Ammon's horn (tissue), 1 donor: Measurements from ENCODE around the gene KCNAB1.

Experiments used
- DNase-seq: peaks from one replicate; pipeline ENCODE4 v3.0.0-alpha.2; 2016; ENCODE audit warnings: low spot score

KCNAB1 gene

DNA sequence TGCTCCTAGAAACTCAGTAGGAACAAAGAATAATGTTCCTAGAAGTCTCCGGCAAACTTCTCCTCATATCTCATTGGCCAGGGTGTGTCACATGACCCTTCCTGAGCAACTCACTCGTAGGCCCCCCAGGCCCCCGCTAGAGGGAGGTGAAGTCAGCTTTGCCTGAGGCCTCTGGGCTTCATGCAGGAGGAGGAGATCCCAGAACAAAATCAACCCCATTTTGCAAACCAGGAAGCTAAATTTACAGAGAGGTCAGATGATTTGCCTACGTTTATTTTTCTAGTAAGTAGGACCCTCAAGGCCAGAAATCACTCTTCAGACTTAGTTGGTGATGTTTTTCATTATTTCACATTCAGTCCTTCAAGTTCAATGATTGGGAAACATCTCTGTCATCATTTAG lies 335.5 kb downstream of the KCNAB1 start:
- DNase-seq: no peak

GRCh38 chr3:156456771-156457224 lies 336.4 kb downstream of the KCNAB1 start:
- DNase-seq: peak; percentile 51

DNA sequence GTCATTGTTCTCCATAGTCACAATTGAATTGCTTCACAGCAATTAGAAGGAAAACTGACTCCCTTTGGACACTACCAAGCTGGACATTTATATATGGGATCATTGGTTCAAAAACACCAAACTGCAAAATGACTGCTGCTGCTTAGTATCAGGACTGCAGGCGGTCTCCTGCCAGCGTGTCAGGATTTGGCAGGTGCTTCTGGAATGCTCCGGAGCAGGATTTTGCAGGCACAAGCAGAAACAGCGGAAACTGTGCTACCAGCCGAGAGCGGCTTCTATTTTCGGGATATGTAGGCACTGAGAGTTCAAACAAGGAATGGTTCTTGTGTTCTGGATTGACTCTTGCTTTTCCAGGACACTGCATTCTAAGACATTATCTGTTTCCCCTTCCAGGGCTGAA lies 339.1 kb downstream of the KCNAB1 start:
- peak; percentile 43 for DNase-seq

DNA sequence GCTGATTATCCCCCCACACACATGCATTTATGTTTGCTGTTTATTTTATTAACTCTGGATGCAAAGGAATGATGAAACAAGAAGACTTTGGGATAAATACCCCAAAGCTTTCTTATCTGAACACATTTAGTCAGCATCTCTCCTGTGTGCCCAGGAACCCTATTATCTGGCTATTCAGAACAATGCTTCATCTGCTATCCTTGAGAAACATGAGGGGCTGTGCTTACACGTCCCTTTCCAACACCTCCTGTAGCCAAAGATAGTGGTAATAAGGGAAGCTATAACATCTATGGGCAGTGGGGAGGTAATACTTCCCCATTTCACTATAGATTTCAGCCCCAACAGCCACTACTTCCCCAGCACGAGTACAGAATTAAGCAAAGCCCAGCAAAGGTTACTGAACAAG lies 339.8 kb downstream of the KCNAB1 start:
- DNase-seq: no peak

- no peak for DNase-seq
Observed at GRCh38 chr3:156461889-156462288, 341.5 kb downstream of the KCNAB1 start.

DNA sequence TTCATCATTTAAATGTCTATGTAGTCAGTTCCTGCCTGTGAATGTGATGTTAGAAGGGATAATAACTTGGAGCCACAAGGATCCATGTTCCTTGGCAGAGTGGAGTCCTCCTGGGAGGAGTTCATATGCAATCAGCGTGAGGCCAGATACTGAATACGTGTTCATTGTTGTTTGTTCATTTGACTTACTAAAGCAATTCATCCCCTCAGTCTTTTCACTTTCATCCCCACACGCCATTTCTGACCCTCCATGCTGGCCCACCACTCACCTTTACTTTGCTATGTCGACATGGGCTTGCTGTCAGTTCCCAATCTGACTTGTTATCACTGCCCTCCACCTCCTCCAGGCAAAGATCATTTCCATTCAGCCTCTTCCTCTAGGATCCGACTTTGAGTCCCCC lies 342.7 kb downstream of the KCNAB1 start:
- no peak for DNase-seq

GRCh38 chr3:156465194-156465593 lies 344.8 kb downstream of the KCNAB1 start:
- no peak for DNase-seq

- DNase-seq: no peak
Observed at GRCh38 chr3:156469456-156469855, 349.1 kb downstream of the KCNAB1 start.

GRCh38 chr3:156471431-156471830 lies 351.1 kb downstream of the KCNAB1 start:
- no peak for DNase-seq

DNA sequence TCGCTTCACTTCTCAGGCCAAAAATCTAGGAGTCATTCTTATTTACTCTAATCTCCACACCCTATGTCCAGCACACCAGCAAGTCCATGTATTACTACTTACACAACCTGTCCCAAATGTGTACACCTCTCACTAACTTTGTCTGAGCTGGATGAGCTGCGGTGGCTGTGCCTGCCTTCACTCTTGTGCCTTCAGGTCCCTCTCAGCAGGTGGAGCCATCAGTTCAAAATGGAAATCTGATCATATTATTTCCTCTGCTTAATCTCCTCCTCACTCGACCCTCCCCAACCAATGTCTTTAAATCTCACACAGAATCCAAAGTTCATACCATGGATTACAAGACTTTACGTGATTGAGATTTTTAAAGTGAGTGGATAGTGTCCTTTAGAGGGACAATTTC lies 351.8 kb downstream of the KCNAB1 start:
- no peak for DNase-seq

- no peak for DNase-seq
Observed at GRCh38 chr3:156472684-156473083, 352.3 kb downstream of the KCNAB1 start.

- no peak for DNase-seq
Observed at GRCh38 chr3:156473341-156473740, 353.0 kb downstream of the KCNAB1 start.

- peak; percentile 27 for DNase-seq
Observed at GRCh38 chr3:156474560-156475389, 354.4 kb downstream of the KCNAB1 start.

- no peak for DNase-seq
Observed at GRCh38 chr3:156477323-156477722, 356.9 kb downstream of the KCNAB1 start.

- peak; percentile 15 for DNase-seq
Observed at GRCh38 chr3:156478891-156479290, 358.5 kb downstream of the KCNAB1 start.

- no peak for DNase-seq
Observed at GRCh38 chr3:156479604-156480003, 359.2 kb downstream of the KCNAB1 start.

- no peak for DNase-seq
Observed at GRCh38 chr3:156480949-156481348, 360.6 kb downstream of the KCNAB1 start.

DNA sequence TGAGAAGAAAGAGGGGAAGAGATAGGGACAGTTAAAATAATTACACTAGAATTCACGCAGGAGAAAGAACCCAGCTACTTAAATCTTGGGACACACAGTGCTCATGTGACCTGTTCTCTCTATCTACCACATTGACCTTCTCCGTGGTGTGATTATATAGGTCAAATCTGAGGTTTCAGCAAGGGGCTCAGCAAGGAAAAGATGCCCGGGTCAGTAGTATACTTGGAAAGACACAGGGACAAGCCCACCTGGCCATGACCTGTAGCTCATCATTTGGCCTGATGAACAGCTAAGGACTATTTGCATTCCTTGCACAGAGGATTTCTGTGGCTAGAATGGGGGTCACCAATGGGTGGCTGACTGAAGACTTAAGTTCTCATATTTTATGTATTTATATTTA lies 362.6 kb downstream of the KCNAB1 start:
- no peak for DNase-seq

DNA sequence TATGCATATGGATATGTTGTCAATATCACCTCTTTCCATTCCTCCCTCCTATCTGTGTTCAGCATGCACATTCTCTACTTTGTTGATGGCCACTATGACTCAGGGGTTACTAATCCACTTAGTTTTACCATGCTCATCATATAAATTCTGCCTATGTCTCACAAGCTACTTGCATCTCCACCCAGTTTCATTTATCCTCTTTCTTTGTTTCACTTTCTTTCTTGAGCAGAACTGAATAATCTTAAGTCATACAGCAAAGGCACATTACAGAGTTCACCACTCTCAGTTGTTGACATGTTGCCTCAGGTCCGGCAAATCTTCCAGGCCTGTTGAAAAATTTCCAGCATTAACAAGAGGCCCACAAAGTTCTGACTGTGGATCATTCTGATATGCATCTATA lies 363.0 kb downstream of the KCNAB1 start:
- DNase-seq: no peak

DNA sequence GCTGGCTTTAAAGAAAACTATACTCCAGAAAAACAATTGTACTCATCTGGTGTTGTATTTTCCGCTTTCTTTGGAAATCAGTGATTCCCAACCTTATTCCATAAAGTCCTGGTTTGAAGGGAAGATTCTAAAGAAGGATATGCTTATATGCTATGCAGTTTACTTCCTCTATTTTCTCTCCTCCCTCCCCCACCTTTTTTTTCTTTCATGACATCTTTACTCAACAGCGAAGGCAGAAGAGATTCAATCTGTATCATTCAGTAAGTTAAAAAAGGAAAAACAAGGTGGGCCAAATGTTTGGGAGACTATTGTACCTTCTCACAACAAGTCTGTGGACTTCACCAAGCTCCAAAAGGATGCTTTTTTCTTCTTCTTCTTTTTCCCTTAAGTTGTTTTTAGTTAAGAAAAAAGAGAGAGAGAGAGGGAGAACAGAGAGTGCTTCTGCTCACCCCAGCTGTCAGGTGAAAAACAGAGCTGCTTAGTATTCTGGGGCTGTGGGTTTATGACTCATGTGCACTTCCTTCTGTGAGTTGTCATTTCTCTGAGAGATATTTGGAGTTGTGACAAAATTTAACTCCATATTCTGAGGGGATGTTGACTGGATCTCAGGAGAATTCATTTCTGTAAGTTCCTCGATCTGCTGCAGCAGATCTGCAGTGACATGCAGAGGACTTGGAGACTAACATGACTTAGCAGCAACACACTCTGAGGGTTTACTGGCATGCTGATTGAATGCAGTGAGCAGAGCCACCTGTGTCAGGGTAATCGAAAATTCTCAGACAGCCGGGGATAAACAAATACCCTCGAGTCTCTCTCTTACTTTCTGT lies 363.8 kb downstream of the KCNAB1 start:
- peak; percentile 26 for DNase-seq

DNA sequence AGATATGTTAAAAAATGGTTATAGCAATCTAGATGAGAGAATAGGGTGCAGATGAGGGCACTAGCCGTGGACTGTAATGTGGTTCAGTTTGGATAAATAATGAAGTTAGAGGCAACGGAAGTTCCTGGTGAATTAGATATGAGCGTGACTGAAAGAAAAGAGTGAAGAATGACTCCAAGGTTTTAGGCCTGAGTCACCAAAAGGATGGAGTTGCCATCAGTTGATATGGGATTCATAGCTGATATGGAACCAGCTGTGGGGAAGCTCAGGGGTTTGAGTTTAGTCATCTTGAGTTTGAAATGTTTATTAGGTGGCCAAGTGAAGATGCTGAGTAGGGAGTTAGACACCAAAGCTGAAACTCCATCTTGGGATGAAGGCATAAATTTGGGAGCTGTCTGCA lies 368.4 kb downstream of the KCNAB1 start:
- DNase-seq: no peak

DNA sequence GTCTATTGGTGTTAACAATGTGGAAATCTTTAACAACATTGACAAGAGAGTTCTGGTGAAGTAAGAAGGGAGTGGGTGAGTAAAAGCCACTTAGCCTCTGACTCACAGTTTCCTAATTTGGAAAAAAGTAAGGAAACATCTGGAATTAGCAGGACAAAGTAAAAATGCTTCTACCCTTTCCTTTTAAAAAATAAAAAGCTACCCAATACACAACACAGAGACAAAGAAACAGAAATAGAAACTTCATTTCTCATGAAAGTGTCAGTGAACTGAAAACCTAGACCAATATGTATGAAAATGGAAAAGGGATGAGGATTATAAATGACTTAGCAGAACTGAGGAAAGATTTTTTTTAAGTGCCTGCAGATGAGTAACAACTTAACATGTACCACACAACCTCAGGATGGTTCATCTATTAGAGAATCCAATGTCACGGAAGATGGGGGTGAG lies 369.1 kb downstream of the KCNAB1 start:
- no peak for DNase-seq

GRCh38 chr3:156491192-156491591 lies 370.8 kb downstream of the KCNAB1 start:
- no peak for DNase-seq
